Astrocyte (in vitro differentiated cells and primary cell): ENCODE measurements around the gene GPR68. TPM values are rescaled to one million over a fixed set of nuclear protein-coding genes. Genes with fewer than 3 reads are reported as not detected.
A peak's percentile ranks its signal among the peaks of the same experiment; 100 is the strongest.
"Not testable (repeated sequence)": the region's sequence is repeated elsewhere in the genome, so short reads cannot be mapped to it uniquely, and the experiment has no call there.

Experiments used
- DNase-seq: peaks from one replicate; pipeline ENCODE4 v3.0.0-alpha.2; 2010; ENCODE audit warnings: low read depth
- FAIRE-seq: peaks from 2 replicates; lab custom pipeline; 2011; peaks lifted over from hg19 to GRCh38; lab: Jason Lieb, UNC
- H2AFZ ChIP-seq: 2 replicates; pipeline ENCODE4 v1.6.0; 2012; ENCODE audit warnings: low read depth, low read length, inconsistent platforms
- H3K27ac ChIP-seq: 2 replicates; pipeline ENCODE4 v1.5.1; 2011; ENCODE audit warnings: low read depth, low read length, inconsistent platforms
- H3K27me3 ChIP-seq: 2 replicates; pipeline ENCODE4 v1.6.0; 2011; ENCODE audit warnings: low read length, inconsistent platforms; ENCODE audit not compliant: insufficient read depth
- H3K36me3 ChIP-seq: 2 replicates; pipeline ENCODE4 v1.5.1; 2011; ENCODE audit warnings: low read length, inconsistent platforms; ENCODE audit not compliant: insufficient read depth
- H3K4me1 ChIP-seq: 2 replicates; pipeline ENCODE4 v1.5.1; 2011; ENCODE audit warnings: low read length, inconsistent platforms; ENCODE audit not compliant: insufficient read depth
- H3K4me2 ChIP-seq: 2 replicates; pipeline ENCODE4 v1.6.0; 2012; ENCODE audit warnings: low read length, inconsistent platforms
- H3K4me3 ChIP-seq: 2 replicates; pipeline ENCODE4 v1.5.1; 2011; ENCODE audit warnings: low read depth, mild to moderate bottlenecking, low read length, inconsistent platforms; ENCODE audit not compliant: insufficient read depth
- H3K79me2 ChIP-seq: 2 replicates; pipeline ENCODE4 v1.6.0; 2012; ENCODE audit warnings: mild to moderate bottlenecking, low read length, inconsistent platforms; ENCODE audit not compliant: insufficient read depth
- H3K9ac ChIP-seq: 2 replicates; pipeline ENCODE4 v1.6.0; 2012; ENCODE audit warnings: mild to moderate bottlenecking, low read length, inconsistent platforms
- H3K9me3 ChIP-seq: 2 replicates; pipeline ENCODE4 v1.5.1; 2012; ENCODE audit warnings: low read depth, mild to moderate bottlenecking, low read length, inconsistent platforms; ENCODE audit not compliant: insufficient read depth
- H4K20me1 ChIP-seq: 2 replicates; pipeline ENCODE4 v1.6.0; 2012; ENCODE audit warnings: low read length, inconsistent platforms; ENCODE audit not compliant: insufficient read depth
- H3K27ac Mint-ChIP-seq: one replicate; pipeline ENCODE4 v1.8.0; 2021; ENCODE audit warnings: mild to moderate bottlenecking, mixed read lengths; ENCODE audit not compliant: unreplicated experiment
- H3K27me3 Mint-ChIP-seq: one replicate; pipeline ENCODE4 v1.8.0; 2021; ENCODE audit warnings: low read depth, mixed read lengths; ENCODE audit not compliant: unreplicated experiment
- H3K36me3 Mint-ChIP-seq: one replicate; pipeline ENCODE4 v1.8.0; 2021; ENCODE audit warnings: low read depth, mixed read lengths; ENCODE audit not compliant: unreplicated experiment
- H3K4me1 Mint-ChIP-seq: one replicate; pipeline ENCODE4 v1.8.0; 2021; ENCODE audit warnings: low read depth, mixed read lengths; ENCODE audit not compliant: unreplicated experiment
- H3K4me3 Mint-ChIP-seq: one replicate; pipeline ENCODE4 v1.8.0; 2021; ENCODE audit warnings: mild to moderate bottlenecking, moderate library complexity, mixed read lengths; ENCODE audit not compliant: unreplicated experiment
- H3K9me3 Mint-ChIP-seq: one replicate; pipeline ENCODE4 v1.8.0; 2021; ENCODE audit warnings: mild to moderate bottlenecking, mixed read lengths; ENCODE audit not compliant: unreplicated experiment
- CTCF ChIP-seq: IDR thresholded peaks from 2 replicates; pipeline ENCODE4 v1.5.1; 2011; ENCODE audit warnings: low read depth, mild to moderate bottlenecking, inconsistent platforms, low read length, moderate library complexity; ENCODE audit not compliant: insufficient read depth
- EZH2 ChIP-seq: IDR thresholded peaks from 2 replicates; pipeline ENCODE4 v1.6.1; 2012; ENCODE audit warnings: mild to moderate bottlenecking, low read length, inconsistent platforms; ENCODE audit not compliant: insufficient read depth
- total RNA-seq: library from RNA; stranded (reverse); gene quantifications from 2 replicates; pipeline ENCODE4 v1.2.1, GENCODE V29; 2021

GPR68 gene
- total RNA-seq, 1 donor from 2014 or later: 0.50 TPM

- no peaks in the 10 kb centered on the region for H3K4me1 Mint-ChIP-seq
- Histone ChIP-seq H3K27ac (no peak overlapping the region), H3K4me2 (no peak overlapping the region), H3K4me3 (no peak overlapping the region), H3K79me2 (no peaks in the 10 kb centered on the region), H3K9me3 (no peaks in the 10 kb centered on the region), H3K9ac (no peak overlapping the region), H3K36me3 (no peaks in the 10 kb centered on the region), H2AFZ (no peak overlapping the region), H3K4me1 (no peaks in the 10 kb centered on the region), H4K20me1 (no peaks in the 10 kb centered on the region), H3K27me3 (peaks cover 7% of the 10 kb centered on the region)
- FAIRE-seq (no peak), DNase-seq (no peak)
- H3K27me3 Mint-ChIP-seq: peaks cover 17% of the 10 kb centered on the region
- H3K9me3 Mint-ChIP-seq: no peaks in the 10 kb centered on the region
- H3K4me3 Mint-ChIP-seq: no peak overlapping the region
- no peaks in the 10 kb centered on the region for H3K36me3 Mint-ChIP-seq
- no peak overlapping the region for H3K27ac Mint-ChIP-seq
- TF ChIP-seq EZH2 (no peak), CTCF (no peak)
Observed at GRCh38 chr14:91270188-91270587, 25.7 kb upstream of the GPR68 start.

DNA sequence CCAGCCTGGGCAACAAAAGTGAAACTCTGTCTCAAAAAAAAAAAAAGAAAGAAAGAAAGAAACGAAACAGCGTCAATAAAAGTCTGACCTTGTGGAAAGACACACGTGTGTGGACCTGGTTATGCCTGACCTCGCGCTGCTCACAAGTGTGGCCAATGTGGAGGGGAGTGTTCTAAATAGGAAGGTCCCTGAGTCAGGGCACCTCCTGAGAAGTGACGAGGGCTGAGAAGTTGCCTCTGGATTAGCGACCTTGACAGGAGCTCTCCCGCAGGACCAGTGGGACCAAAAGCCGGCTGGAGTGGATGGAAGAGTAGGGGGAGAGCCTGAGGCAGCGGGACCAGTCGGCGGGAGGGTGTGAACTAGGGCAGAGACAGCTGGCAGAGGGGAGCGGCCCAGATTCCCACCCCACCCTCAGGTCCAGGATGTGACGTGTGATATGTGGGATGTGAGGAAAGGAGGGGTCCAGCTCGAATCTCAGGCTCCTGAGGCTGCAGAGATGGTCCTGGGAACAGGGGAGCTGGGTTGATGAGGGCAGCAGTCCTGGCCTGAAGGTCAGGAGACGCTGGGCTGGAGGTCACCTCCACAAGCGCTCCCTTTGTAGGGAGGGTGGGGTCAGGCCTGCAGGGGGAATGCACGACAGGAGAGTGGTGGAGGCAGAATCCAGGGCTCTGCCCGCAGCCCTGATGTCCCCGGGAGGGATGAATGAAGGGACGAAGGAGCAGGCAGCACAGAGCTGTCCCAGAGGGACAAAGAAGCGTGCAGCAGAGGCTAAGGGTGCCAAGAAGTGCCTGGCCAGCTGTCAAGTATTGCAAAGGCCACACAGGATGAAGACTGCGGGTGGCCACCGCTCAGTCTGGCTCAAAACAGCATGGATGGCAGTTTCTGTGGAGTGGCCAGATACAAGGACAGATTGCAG is 24.8 kb upstream of the GPR68 start:
- DNase-seq: no peak
- peaks cover 22% of the 10 kb centered on the region for H3K27me3 Mint-ChIP-seq
- Histone ChIP-seq H3K27ac (no peak overlapping the region), H2AFZ (peak overlapping the region; percentile 26), H3K79me2 (no peaks in the 10 kb centered on the region), H3K27me3 (peaks cover 13% of the 10 kb centered on the region), H3K4me3 (no peak overlapping the region), H3K9me3 (no peaks in the 10 kb centered on the region), H3K9ac (no peak overlapping the region), H3K36me3 (no peaks in the 10 kb centered on the region), H3K4me1 (no peaks in the 10 kb centered on the region), H4K20me1 (no peaks in the 10 kb centered on the region), H3K4me2 (peak overlapping the region; percentile 2)
- H3K27ac Mint-ChIP-seq: no peak overlapping the region
- no peaks in the 10 kb centered on the region for H3K36me3 Mint-ChIP-seq
- TF ChIP-seq CTCF (no peak), EZH2 (no peak)
- H3K4me3 Mint-ChIP-seq: no peak overlapping the region
- no peak for FAIRE-seq
- H3K9me3 Mint-ChIP-seq: no peaks in the 10 kb centered on the region
- no peaks in the 10 kb centered on the region for H3K4me1 Mint-ChIP-seq

DNA sequence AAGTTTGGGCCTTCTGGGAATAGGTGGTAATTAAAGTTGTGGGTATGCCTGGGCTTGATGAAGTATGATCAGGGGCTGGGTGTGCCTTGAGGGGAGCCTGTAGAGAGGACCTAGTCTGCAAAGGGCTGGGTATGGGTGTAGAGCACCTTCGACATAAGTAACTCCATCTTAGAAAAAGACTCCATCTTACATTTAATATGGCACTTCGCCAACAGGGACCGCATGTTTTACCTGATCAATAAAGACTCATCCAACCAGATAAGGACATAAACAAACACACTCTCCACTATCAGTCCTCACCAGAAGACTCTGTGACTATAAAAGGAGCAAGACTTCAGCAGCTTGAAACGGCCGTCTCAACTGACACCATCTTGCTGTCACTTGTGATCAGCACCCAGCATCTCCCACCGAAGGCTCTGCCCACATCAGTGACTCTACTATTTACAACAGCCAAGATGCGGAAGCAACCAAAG is 23.5 kb upstream of the GPR68 start:
- Histone ChIP-seq H3K9me3 (no peaks in the 10 kb centered on the region), H3K9ac (no peak overlapping the region), H3K4me1 (no peaks in the 10 kb centered on the region), H4K20me1 (no peaks in the 10 kb centered on the region), H3K36me3 (no peaks in the 10 kb centered on the region), H3K27me3 (peaks cover 25% of the 10 kb centered on the region), H3K4me3 (no peak overlapping the region), H3K27ac (no peak overlapping the region), H3K4me2 (no peak overlapping the region), H3K79me2 (no peaks in the 10 kb centered on the region), H2AFZ (no peak overlapping the region)
- peaks cover 2% of the 10 kb centered on the region for H3K36me3 Mint-ChIP-seq
- TF ChIP-seq EZH2 (no peak), CTCF (no peak)
- H3K4me3 Mint-ChIP-seq: no peak overlapping the region
- H3K27ac Mint-ChIP-seq: no peak overlapping the region
- peaks cover 34% of the 10 kb centered on the region for H3K27me3 Mint-ChIP-seq
- H3K4me1 Mint-ChIP-seq: no peaks in the 10 kb centered on the region
- H3K9me3 Mint-ChIP-seq: no peaks in the 10 kb centered on the region
- no peak for FAIRE-seq
- DNase-seq: no peak

- not testable (repeated sequence) for H3K4me2 ChIP-seq, H4K20me1 ChIP-seq, H3K9ac ChIP-seq, H3K36me3 Mint-ChIP-seq, FAIRE-seq, H3K4me3 Mint-ChIP-seq, DNase-seq, H3K9me3 ChIP-seq, H3K36me3 ChIP-seq, H3K4me1 Mint-ChIP-seq, H3K9me3 Mint-ChIP-seq, H3K79me2 ChIP-seq, H3K4me1 ChIP-seq, H2AFZ ChIP-seq, H3K4me3 ChIP-seq, H3K27ac ChIP-seq, H3K27ac Mint-ChIP-seq
- H3K27me3 Mint-ChIP-seq: peaks cover 43% of the 10 kb centered on the region
- peaks cover 25% of the 10 kb centered on the region for H3K27me3 ChIP-seq
Observed at GRCh38 chr14:91266276-91266675, 21.8 kb upstream of the GPR68 start.
